GM12864 (cell line): ENCODE results near the gene ITGA2B.
"Not testable (repeated sequence)": the region's sequence is repeated elsewhere in the genome, so short reads cannot be mapped to it uniquely, and the experiment has no call there.

Experiments used
- DNase-seq: peaks from one replicate; pipeline ENCODE4 v3.0.0-alpha.2; 2011; ENCODE audit warnings: low read depth
- H3K4me3 ChIP-seq: 2 replicates; pipeline ENCODE4 v1.5.1; 2011; ENCODE audit warnings: mild to moderate bottlenecking, low read depth, low read length, control low read depth
- TF ChIP-seq, protein P1 (sequence below): IDR thresholded peaks from 2 replicates; pipeline ENCODE4 v1.5.1; 2011; ENCODE audit warnings: low read depth, mild to moderate bottlenecking, moderate library complexity, low read length, control low read depth, inconsistent platforms; ENCODE audit errors: missing control alignments

The ITGA2B gene

DNA sequence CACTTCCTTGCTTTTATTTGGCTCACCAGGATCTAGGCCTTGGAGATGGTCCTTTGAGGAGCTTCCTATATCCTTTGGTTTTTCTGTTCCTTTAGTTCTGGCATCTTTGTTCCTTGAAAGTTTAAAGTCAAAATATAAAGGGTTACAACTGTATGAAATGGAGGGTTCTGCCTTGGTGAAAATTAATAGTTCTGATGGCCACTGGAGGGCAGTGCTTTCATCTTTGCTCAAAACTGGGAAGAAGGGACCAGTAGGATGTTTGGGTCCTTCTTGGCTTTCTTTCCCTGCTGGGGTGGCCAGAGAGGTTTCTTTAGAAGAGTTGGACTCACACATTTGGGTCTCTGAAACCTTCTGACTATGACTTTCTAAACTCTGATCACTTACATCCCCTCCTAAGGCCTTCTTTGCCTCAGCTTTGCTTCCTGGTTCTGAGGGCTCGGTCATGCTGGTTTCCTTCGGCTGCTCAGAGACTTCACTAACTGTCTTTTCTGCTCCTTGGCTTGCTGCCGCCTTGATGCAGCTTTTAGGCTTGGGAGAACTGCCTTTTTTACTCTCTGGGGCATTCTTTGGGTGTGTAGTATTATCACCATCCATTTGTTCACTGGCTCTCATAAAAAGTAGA, 10.9 kb upstream of the ITGA2B start:
- TF ChIP-seq, protein P1, sequence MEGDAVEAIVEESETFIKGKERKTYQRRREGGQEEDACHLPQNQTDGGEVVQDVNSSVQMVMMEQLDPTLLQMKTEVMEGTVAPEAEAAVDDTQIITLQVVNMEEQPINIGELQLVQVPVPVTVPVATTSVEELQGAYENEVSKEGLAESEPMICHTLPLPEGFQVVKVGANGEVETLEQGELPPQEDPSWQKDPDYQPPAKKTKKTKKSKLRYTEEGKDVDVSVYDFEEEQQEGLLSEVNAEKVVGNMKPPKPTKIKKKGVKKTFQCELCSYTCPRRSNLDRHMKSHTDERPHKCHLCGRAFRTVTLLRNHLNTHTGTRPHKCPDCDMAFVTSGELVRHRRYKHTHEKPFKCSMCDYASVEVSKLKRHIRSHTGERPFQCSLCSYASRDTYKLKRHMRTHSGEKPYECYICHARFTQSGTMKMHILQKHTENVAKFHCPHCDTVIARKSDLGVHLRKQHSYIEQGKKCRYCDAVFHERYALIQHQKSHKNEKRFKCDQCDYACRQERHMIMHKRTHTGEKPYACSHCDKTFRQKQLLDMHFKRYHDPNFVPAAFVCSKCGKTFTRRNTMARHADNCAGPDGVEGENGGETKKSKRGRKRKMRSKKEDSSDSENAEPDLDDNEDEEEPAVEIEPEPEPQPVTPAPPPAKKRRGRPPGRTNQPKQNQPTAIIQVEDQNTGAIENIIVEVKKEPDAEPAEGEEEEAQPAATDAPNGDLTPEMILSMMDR = peak; percentile 61
- DNase-seq = no peak
- H3K4me3 ChIP-seq = no peak overlapping the region

DNA sequence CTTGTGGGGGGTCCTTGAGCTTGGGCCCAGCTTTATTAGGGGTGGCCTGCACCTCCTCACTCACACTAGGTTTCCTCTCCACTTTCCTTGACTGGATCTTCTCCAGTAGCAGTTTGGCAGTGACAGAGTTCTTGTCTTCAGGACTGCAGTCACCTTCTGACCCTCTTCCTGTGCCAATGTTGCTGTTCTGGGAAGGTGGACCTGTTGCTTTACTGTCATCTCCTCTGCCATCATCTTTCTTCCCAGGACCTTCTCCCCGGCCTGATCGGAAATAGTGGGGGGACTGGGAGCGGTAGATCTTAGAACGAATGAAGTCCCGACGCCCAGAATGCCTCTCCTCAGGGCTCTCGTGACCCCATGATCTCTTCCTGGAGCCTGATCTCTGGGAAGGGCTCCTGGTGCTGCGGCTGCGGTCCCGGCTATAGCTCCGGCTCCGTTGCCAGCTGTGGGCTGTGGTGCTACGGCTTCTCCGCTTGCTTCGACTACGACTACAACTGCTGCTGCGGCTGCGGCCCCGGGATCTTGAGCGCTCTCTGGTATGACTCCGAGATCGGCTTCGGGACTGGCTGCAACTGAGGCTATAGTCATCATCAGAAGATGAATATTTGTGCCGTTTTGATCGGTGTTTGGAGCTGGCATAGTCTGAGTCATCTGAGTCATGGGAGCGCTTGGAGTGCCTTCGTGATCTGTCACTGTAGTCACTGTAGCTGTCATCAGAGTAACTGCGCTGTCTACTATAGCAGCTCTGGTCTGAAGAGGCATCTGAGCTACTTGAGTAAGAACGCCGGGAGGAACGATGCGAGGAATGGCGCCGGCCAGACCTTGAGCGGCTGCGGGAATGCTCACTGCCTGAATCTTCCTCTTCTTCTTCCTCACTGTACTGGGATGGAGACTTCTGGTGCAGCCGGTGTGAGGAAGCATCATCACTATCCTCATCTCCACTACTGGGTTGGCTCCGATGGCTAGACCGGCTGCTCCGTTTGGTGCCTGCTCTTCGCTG, 9.5 kb upstream of the ITGA2B start:
- TF ChIP-seq, protein P1 = no peak
- H3K4me3 ChIP-seq = no peak overlapping the region
- DNase-seq = no peak

DNA sequence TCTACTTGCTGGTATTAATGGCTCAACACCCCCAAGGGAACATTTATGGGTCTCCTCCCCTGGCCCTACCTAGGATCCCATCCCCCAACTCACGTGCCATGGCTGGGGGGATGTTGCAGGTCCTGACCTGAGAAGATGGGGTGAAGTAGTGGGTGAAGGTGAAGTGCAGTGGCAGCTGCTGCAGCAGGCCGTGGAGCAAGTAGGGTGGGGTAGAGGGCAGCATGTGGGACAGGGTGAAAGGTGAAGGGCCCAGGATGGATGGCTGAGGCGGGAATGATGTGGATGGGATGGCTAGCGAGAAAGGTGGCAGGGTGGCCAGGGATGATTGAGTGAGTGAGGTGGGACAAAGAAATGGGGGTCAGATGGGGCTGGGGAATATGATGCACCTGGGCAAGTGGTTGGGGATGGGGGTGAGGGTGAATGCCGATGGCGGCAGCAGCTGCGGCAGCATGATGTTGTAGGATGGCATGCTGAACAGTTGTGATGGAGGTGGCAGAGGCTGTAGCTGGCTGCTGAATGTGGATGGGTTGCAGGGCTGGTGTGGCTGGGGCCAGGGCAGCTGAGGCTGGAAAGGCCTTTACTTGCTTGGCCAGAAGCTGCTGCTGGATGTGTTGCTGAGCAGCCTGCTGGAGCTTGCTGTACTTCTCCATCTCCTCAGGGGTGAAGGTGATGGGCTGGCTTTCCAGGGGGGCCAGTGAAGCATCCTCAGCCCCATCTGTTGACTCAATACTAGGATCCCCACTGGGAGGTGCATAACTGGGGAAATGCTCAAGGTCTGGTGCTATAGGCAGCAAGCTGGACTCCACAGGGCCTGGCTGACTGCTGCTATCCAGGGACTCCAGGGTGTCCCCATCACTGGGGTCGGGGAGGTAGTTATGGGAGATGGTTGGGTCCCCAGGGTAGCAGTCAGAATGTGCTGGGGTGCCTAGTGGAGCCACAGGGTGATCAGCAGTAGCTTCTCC, 8.3 kb upstream of the ITGA2B start:
- H3K4me3 ChIP-seq = no peak overlapping the region
- TF ChIP-seq, protein P1 = no peak
- DNase-seq = no peak

DNA sequence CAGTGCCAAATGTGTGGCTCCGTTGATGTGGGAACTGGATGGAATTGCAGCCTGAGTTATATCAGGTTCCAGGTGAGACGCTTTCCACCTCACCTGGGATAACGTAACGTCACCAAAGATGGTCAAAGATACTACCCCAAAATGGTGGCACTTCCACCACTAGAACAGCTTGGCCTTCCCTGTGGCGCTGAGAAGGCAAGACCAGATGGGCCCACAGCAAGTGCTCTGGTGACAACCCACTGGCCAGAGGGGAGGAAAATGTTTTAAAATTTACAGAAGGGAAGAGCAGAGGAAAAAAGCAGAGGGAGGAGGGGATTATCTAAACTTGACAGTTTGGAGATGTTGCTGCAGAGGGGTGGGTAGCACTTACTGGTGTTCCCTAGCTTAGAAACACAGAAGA, 7.5 kb upstream of the ITGA2B start:
- no peak overlapping the region for H3K4me3 ChIP-seq
- DNase-seq = no peak
- TF ChIP-seq, protein P1 = no peak

DNA sequence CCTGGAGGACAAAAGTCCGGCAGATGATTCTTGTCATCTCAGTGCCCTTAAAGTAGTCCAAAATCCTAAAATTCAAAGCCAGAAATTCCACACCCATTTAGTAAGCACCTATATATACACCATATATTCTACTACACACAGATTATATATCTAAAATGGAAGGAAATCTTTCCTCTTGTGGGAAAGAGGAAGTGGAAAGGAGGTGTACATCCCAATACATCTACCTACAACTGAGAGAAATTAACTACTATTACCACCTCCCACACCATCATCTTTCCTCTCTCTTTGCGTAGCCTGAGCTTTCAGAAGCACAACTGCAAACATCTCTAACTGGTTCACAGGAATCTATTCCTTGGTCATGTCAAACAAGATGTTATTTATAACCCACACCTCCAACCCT, 5.4 kb upstream of the ITGA2B start:
- TF ChIP-seq, protein P1 = no peak
- no peak for DNase-seq
- no peak overlapping the region for H3K4me3 ChIP-seq

DNA sequence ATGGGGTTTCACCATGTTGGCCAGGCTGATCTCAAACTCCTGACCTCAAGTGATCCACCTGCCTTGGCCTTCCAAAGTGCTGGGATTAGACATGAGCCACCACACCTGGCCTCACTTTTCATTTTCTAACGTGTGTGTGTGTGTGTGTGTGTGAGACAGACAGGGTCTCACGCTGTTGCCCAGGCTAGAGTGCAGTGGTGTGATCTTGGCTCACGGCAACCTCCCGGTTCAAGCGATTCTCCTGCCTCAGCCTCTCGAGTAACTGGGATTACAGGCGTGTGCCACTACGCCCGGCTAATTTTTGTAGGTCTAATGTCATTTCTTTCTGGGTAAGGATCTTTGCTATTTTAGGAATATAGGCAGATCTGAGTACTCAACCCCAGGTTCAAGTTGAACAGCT, 4.7 kb upstream of the ITGA2B start:
- not testable (repeated sequence) for H3K4me3 ChIP-seq, DNase-seq
